HG03159 (cell line): Measurements from ENCODE around the gene PPIL6.
A peak's percentile ranks its signal among the peaks of the same experiment; 100 is the strongest.

Experiments
- ATAC-seq: cut with Tn5 transposase; IDR thresholded peaks from one replicate; pipeline ENCODE4 v1.9.1; 2021; ENCODE audit warnings: mild to moderate bottlenecking, moderate library complexity; ENCODE audit not compliant: unreplicated experiment

Gene PPIL6

DNA sequence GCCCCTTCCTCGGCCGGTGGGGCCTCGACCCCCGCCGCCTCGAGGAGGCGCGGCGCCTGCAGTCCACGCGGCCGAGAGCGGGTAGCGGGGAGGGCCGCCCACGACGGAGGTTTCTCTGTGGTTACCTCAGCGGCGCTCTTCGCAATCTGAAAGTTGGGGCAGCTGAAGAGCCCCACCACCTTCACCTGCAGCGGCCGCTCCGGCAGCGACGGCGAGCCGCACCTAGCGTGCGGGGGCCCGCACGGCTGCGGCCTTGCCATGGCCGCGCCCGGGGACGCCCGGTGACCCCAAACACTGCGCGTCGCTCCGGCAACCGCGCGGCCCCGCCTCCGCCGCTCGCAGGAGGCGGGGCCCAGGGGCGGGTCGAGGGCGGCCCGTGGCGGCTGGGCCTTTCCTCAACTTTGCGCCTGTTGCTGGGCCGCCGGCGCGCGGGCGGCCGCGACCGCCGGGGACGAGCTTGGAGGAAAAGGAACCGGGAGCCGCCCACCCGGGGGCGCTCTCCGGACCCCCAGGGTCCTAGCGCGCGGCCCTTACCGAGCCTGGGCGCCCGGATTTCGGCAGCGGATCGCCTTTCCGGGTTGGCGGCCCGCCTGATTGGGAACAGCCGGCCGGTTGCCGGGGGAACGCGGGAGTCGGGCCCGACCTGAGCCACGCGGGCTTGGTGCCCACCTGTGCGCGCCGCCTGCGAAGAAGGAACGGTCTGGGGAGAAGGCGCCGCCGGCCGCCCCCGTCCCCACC, at the start of gene PPIL6, which contains the start of gene SMPD2:
Gene PPIL6, minus strand, starts transcription at position 298 of the 738 bp plus-strand sequence. Its CDS starts 38 bp downstream, at position 260.
Gene SMPD2, plus strand, starts transcription at position 394 of the 738 bp plus-strand sequence. CDS start 398 bp downstream, outside the sequence.
- ATAC-seq: peak; percentile 82

DNA sequence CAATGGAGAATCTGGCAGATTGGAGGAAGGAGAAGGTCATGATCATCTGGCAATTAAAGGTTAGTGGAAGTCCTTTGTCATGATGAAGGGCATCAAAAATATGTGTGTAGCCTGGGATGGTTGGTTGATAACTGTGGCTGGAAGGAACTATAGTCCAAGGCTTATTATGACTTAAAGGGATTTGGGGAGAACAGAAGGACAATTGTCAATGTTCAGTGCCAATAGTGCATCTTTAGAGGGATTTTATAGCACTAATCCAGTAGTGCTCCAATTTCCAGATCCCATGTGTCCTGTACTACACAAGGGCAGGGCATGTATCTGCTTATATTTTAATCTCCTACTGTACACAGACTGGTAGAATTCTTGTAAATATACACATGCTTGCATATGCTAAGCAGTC, 47.6 kb upstream of the PPIL6 start:
- ATAC-seq: no peak

DNA sequence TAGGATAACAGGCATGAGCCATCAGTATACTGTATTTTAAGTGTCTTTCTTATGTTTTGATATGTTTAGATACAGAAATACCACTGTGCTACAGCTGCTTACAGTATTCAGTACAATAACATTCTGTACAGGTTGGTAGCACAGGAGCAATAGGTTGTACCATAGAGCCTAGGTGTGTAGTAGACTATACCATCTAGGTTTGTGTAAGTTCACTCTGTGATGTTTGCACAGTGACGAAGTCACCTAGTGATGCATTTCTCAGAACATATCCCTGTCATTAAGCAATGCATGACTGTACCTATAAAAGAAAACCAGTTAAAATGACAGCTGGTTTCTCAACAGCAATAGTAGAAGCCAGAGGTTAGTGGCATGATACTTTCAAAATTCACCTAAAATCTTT, 45.6 kb upstream of the PPIL6 start:
- no peak for ATAC-seq

DNA sequence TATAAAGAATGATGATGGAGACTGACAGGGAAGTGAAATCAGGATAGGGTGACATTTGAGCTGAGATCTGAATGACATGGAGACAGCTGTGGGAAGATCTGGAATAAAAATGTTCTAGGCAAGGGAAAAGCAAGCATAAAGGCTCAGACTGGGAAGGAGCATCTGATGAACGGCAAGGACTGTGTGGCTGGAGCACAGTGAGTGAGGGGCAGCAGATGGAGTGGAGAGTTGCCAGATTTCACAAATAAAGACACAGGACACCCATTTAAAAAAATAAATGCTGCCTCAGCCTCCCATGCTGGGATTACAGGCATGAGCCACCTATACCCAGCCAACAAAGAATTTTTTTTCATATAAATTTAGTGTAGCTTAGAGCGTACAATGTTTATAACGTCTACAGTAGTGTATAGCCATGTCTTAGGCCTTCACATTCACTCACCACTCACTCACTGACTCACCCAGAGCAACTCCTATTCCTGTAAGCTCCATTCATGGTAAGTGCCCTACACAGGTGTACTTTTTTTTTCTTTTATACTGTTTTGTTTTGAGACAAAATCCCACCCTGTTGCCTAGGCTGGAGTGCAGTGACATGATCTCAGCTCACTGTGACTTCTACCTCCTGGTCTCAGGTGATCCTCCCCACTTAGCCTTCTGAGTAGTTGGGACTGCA, 45.0 kb upstream of the PPIL6 start:
- ATAC-seq: no peak

DNA sequence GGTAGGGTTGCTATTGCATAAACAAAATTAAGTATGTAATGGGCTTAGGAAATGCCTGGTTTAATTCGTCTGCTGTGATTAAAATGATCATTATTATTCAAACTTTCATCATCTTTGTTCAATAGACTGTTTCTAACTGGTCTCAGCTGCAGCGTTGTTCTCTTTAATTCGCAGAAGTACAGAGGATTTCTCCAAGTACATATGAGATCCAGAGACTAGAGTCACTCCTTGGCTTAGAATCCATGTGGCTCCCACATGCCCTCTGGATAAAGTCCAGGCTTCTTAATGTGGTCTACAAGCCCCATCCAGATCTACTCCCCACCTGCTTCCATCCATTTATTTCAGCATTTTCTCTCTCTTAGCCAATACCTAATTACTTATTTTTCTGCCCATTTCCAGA, 43.7 kb upstream of the PPIL6 start:
- no peak for ATAC-seq

DNA sequence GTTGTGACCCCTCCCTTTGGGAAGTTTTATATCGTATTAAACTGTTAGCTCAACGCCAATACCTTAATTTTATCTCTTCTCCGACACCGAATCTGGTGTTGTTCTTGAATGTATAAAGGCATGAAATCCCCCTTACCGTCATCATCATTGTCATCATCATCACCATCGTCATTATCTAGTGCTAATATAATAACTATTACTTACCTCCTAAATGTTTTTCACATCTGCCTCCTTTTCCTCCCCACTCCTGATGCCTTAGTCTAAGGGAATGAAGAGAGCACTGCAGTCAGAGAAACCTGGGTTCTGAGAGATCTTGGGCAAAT, 43.3 kb upstream of the PPIL6 start:
- peak; percentile 9 for ATAC-seq

DNA sequence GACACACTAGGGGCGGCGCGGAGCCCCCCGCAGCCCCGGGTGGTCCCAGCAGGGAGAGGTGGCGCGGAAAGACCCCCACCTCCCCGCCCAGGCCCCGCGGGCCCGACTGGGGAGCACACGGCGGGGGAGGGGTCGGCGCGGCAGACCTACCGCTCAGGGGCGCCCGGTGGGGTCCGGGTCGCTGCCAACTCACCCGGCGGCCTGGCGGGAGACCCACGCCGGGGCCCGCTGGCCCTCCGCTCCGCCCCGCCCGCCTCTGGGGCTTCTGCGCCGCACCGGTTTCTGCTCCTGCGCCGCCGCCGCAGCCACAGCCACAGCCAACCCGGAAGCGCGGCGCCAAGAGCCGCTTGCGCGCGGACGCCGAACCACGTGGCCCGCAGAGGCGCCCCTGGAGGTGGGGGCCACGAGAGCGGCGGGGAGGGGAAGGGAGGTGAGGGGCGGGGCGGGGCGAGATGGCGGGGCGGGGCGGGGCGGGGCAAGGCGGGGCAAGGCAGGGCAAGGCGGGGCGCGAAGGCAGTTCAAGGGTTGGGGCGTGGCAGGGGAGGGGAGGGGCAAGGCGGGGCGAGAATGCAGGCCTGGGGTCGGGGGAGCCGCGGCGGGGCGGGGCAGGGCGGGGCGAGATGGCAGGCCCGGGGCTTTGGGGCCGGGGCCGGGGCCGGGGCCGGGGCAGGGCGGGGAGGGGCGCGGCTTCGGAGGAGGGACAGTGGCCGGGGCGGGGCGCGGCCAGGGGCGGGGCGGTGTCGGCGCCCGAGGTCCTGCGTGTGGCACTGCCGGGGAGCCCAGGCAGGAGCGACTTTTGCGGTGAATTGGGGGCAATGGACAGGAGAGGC, 42.7 kb upstream of the PPIL6 start, which contains the start of gene ZBTB24:
Gene ZBTB24, minus strand, starts transcription at position 315 of the 830 bp plus-strand sequence. CDS start 1,193 bp downstream, outside the sequence.
- peak; percentile 92 for ATAC-seq

DNA sequence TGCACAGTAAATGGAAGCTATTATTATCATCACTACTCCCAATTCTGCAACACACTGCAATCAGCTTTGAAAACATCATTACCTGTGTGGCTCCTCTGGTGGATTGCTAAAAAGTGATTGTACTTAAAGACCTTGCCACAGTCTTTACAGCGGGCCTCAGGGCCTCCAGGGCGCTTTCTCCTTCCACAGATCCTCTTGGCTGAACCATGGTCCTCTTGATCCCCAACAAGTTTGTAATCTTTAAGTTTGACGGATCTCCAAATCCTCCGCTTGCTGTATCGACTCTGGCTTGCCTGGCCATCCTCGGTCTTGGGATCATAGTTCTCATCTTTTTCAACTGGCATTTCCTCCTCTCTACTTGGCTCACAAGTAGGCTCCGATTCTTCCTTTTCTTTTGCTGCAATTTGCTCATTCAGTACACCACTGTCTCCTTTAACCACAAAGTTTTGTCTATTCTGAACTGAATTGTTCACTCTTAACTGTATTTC, 40.6 kb upstream of the PPIL6 start:
- no peak for ATAC-seq

DNA sequence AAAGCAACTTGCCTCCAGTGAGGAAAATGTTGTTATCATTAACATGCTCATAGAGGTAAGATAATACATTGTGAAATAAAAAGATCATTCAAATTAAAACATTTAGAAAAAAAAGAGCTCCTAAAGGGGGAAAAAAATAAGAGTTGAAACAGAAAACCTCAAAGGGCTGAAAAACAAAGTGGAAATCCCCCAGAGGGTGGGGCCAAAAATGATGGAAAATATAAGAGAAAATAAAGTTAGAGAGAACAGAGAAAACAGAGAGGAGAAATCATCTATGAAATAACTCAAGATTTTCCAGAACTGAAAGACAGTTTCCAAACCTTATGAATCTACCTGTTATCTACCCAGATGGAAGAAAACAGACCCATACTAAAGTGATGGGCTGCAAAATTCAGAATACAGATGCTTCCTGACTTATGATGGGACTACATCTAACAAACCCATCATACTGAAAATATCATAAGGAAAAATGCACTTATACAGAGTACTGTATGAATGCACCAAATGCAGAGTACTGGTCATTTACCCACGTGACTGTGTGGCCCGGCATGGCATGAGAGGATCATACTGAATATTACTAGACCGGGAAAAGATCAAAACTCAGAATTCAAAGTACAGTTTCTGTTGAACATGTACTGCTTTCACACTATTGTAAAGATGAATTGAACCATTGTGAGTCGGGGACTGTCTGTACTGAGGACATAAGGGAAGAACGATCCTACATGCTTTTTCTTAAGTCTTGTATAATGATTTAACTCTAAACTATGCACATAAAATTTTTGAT, 38.6 kb upstream of the PPIL6 start:
- no peak for ATAC-seq

DNA sequence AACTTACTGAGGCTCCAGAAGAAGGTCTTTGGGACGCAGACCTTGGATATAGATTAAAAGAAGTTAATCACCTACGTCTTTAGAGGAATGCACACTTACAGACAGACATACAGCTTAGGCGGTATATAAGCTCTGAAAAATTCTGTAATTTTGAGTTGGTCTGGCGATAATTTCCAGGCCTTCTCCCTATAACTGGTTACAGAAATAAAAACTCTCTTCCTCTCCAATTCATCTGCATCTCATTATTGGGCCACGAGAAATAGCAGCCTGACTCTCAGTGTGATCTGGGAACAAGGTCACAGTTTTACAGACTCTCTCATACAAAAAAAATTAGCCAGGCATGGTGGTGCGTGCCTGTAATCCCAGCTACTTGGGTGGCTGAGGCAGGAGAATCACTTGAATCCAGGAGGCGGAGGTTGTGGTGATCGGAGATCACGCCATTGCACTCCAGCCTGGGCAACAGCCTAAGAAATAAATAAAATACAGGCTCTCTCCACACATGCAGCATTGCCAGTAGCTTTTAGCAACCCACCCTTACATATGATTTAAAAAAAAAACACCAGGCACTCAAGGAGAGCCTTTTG, 37.9 kb upstream of the PPIL6 start:
- ATAC-seq: no peak

DNA sequence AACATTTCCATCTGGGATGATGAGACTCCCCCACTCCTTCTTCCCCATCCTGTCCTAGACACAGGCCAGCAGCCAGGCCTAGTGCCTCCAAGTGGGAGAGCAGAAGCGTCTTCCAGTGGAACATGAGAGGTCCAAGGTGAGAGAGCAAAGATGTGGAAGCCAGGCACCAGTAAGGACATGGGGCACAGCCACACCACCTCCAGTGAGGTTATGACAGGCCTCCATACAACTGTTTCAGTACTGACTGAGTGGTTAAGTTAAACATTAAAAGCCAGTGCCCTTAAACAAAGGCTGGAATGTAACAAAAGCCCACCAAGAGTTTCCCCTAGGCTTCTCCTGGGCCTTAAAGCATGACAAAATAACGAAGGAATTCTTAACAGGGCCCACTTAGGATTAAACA, 37.3 kb upstream of the PPIL6 start:
- ATAC-seq: peak; percentile 57

DNA sequence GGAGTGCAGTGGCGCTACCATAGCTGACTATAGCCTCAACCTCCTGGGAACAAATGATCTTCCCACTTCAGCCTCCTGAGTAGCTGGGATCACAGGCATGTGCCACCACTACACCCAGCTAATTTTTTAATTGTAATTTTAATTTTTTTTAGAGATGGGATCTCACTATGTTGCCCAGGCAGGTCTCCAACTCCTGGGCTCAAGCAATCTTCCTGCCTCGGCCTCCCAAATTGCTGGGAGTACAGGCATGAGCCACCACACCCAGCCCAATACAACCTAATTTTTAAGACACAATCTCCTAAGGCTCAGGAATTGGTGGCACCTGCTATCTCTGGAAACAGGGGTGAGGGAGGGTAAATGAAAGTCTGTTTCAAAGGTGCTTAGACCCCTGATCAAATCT, 36.8 kb upstream of the PPIL6 start:
- no peak for ATAC-seq

DNA sequence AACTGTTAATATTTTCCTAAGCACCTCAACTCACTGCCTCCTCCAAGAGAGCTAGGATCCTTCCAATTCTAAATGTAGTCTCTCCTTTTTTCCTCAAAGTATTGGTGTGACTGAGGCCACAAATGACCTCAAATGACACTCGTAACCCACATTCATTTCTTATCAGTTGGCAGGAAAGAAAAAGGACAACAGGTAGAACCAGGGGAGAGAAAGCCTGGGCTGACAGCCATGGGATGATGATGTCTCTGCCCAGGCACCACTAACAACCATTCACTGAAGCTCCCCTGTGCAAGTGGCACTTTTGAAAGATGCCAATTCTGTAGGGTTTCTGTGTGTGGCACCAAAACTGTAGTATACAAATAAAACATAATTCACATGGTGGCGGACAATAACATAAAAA, 35.2 kb upstream of the PPIL6 start:
- no peak for ATAC-seq

DNA sequence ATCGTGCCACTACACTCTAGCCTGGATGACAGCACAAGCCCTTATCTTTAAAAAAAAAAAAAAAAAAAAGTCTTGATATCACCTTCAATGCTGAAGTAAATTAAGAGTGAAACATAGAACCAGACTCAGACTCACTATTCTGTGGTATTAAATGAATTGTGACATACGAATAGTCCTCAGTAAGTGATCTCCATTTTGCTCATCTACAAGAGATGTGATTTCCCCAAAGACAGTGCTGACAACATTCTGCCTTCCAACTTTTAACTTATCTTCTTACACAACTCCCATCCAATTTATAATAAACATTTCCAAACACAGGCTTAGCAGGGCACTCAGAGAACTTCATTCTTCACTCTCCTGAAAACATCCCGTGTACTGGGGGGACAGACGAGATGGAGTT, 34.6 kb upstream of the PPIL6 start:
- ATAC-seq: no peak

DNA sequence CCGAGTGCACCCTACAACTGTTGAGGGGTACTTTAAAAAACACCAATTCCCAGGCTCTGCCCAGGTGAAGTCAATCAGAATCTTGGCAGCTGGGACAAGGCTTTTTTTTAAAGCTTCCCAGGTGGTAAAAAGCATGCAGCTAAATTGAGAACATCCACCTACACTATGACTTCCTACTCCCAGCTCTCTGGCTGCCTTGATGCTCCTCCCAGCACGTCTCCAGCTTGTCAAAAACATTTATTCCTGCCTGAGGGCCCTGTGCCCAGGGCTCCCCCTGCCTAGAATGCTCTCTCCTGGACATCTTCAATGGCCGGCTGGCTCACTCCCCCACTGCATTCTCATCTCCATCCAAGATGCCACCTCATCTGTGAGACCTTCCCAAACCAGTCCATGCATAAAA, 32.7 kb upstream of the PPIL6 start:
- no peak for ATAC-seq

DNA sequence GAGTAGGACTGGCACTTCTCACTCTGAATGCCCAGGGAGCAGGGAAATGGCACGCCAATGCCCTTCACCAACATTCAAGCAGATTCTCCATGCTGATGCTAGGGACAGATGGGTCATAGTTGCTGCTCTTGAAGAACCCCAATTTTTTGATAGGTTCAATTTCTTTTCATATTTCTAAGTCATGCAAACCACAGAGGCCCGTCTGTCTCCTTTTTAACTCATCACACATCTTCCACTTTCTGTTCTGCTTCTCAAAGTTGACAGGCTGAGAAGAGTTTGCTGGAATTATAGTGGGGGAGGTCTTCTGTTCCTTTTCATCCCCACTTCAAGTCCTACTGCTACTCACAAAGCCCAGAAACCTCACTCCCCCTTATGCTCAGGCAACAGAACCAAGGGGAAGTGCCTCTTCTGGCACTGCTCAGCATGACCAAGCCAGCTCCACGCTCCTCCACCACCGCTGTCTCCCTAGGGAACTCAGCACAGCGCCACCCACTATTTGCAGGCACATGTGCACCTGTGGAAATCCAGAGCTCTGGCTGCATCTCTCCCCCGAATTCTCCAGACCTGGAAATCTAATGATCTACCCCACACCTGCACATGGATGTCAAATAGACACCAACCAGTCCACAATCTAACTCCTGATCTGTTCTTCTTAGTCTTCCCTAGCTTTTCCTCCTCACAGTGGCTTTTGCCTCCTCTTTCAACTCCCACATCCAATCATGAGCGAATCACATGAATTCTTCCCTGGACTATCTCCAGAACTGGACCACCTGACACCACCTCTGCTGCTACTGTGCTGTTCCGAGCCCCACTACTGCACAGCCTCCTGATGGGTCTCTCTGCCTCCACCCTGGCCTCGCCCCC, 31.9 kb upstream of the PPIL6 start:
- ATAC-seq: no peak

DNA sequence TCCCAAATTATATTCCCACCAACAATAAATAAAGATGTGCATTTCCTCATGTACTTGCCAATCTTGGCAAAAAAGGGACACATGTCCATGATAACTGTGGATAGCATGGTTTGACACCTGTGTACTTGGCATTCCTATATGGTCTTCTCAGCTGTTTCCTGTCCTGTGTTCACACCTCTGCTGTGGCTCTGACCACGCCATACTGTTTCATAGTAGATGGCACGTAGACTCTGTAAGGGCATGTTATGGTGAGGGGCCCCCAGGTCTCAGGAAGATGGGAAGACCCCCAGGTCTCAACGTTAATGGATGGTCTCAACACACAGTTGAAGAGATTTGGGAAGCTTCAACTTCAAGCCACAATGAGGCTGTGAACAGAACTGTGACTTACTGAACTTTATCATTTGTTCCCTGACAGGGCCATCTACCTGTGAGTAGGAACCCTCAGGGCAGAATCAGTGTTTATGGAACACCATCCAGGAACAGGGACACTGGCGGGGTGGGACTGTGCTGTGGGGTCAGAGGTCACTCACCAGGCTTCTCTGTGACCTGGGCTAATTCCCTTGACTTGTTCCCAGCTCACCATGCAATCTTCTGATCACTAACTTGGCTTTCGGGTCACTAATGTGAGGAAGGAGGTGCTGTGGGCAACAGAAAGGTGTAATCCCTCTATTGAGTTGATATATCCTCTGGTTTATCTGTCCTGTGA, 30.8 kb upstream of the PPIL6 start:
- ATAC-seq: no peak

DNA sequence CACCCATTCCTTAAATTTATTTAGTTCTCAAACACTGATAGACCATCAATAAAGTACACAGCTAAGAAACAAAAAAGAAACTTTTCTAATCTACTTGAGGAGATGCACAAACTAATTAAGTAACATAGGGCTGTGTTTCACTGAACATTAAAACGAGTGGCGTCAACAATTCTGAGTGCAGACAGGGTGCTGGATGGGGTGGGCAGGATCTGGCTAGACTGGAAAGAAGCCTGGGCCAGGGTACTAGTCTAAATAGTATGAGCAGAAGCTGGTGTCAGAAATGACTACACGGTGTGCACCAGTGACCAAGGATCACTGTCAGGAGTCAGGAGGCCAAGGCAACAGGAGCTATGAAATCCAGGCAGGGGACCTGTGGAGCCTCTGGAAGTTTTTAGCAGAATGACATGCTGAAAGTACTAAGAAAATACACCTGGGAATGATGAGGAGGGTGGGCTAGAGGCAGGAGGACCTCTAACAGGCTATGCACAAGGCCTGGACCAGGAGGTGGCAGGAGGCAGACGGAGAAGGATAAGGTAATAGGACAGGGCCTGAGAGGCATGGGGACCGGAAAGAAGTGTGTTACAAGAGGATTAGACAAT, 29.3 kb upstream of the PPIL6 start:
- ATAC-seq: no peak
